Testis (tissue), 2 donors: ENCODE measurements around the gene SPRR2F.

Source experiments
- POLR2A ChIP-seq: fragments of 450-650 bp; IDR thresholded peaks from one replicate; pipeline ENCODE4 v1.6.1; 2017; ENCODE audit warnings: antibody characterized with exemption, mild to moderate bottlenecking, moderate library complexity
- TF ChIP-seq, protein P1 (sequence below), 3 experiments: fragments of 450-650 bp in 2 of 3; fragments of 200-600 bp in 1 of 3; sonication (generic) in 1 of 3; IDR thresholded peaks; one replicate each; pipeline ENCODE4 v1.5.1; 2016 to 2019; ENCODE audit warnings: antibody characterized with exemption in 3 of 3, mild to moderate bottlenecking in 2 of 3, moderate library complexity in 1 of 3

GRCh38 chr1:153113416-153113815, at the start of gene SPRR2F:
- TF ChIP-seq, protein P1, sequence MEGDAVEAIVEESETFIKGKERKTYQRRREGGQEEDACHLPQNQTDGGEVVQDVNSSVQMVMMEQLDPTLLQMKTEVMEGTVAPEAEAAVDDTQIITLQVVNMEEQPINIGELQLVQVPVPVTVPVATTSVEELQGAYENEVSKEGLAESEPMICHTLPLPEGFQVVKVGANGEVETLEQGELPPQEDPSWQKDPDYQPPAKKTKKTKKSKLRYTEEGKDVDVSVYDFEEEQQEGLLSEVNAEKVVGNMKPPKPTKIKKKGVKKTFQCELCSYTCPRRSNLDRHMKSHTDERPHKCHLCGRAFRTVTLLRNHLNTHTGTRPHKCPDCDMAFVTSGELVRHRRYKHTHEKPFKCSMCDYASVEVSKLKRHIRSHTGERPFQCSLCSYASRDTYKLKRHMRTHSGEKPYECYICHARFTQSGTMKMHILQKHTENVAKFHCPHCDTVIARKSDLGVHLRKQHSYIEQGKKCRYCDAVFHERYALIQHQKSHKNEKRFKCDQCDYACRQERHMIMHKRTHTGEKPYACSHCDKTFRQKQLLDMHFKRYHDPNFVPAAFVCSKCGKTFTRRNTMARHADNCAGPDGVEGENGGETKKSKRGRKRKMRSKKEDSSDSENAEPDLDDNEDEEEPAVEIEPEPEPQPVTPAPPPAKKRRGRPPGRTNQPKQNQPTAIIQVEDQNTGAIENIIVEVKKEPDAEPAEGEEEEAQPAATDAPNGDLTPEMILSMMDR (IDR thresholded peaks at IDR 0.05), result no peak
- no peak for TF ChIP-seq POLR2A
